A673 (cell line): ENCODE data around the gene MYBPC3.

Source experiments
- CTCF ChIP-seq: fragments of 300-800, 200-600 bp; sonication (generic); conservative IDR thresholded peaks from 2 replicates; pipeline ENCODE4 v1.5.1; 2017; ENCODE audit warnings: low read depth, mild to moderate bottlenecking, antibody characterized with exemption, low read length, moderate library complexity, mixed read lengths
- EZH2 ChIP-seq: fragments of 200-600 bp; sonication (generic); IDR thresholded peaks from 2 replicates; pipeline ENCODE4 v1.6.1; 2017; ENCODE audit warnings: borderline replicate concordance, low read depth, mild to moderate bottlenecking, mixed read lengths, antibody characterized with exemption, low read length; ENCODE audit not compliant: poor library complexity, severe bottlenecking

- TF ChIP-seq CTCF (no peak), EZH2 (no peak)
These were observed 56.5 kb downstream of the MYBPC3 start for GRCh38 chr11:47296045-47296444.
